NCI-H69 (cell line): Measurements from ENCODE around the gene BANF2.

ENCODE experiments used
- DNase-seq: peaks from one replicate; lab custom pipeline; 2025; lab: John Stamatoyannopoulos, UW

Gene BANF2

DNA sequence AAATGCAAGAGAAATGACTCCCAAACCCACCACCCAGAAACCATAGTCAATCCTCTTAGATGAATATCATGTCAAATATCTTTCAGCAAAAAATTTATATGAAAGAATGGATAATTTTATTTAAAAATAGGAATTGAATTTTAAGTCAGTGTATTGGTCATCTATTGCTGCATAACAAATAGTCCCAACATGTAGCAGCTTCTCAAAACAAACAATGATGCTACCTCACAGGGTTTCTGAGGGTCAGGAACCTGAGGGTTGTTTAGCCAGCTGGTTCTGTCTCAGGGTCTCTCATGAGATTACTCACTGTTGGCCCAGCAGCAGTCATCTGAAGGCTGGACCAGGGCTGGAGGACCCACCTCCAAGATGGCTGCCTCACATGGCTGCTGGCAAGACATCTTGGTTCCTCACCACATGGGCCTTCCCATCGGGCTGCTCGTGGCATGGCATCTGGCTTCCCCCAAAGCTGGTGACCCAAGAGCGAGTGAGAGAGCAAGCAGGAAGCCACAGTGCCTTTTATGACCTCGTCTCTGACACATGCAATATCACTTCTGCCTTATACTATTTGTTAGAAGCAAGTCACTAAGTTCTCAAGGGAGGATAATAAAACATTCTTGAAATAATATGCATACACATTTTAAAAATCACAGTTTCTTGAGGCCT, 36.3 kb downstream of the BANF2 start:
- DNase-seq, result no peak

DNA sequence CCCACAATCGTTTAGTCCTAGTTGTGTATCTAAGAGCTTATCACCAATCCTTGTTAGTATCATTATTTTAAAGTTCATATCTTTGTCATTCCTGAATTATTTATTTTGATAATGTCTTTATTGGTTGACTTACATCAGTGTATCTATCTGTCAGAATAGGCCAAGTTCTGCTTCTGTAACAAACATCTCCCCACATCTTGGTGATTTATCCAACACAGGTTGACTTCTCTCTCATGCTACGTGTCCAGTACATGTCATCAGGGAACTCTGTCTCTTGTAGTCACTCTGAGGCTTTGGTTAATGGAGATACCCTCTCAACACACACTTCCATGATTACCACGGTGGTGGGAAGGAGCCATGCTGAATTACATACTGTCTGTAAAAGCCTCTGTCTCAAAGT, 38.4 kb downstream of the BANF2 start:
- no peak for DNase-seq

GRCh38 chr20:17741220-17741619, 41.5 kb downstream of the BANF2 start:
- DNase-seq, result no peak

GRCh38 chr20:17742731-17743130, 43.0 kb downstream of the BANF2 start:
- no peak for DNase-seq

DNA sequence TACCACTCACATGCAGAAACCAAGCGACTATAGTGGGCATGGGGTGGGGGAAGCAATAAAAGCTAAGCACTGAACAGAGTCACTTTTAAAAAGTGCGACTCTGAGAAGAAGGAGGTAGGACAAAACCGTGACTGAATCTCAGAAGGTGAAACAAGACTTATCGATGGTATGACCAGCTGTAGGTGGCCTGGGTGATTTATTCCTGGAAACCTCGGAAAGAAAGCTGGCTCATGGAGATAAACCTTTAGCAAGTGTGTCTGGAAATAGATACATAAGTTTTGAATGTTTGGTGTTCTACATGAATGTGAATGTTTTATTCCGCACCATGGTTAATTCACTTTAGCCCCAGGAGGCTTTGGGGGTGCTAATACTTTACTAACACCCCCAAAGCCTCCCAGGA, 43.9 kb downstream of the BANF2 start:
- DNase-seq, result no peak

GRCh38 chr20:17747431-17747846, 47.7 kb downstream of the BANF2 start:
- DNase-seq, result no peak

DNA sequence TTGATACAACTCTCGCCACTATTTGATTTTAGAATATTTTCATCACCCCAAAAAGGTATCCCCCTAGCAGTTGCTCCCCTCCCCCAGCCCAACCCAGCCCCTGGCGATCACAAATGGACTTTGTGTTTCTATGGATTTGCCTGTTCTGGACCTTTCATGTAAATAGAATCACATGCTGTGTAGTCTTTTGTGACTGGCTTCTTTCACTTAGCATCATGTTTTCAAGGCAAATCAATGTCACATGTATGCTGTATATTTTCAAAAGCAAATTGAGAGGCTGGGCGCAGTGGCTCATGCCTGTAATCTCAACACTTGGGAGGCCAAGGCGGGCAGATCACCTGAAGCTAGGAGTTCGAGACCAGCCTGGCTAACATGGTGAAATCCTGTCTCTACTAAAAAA, 48.5 kb downstream of the BANF2 start:
- DNase-seq, result no peak

DNA sequence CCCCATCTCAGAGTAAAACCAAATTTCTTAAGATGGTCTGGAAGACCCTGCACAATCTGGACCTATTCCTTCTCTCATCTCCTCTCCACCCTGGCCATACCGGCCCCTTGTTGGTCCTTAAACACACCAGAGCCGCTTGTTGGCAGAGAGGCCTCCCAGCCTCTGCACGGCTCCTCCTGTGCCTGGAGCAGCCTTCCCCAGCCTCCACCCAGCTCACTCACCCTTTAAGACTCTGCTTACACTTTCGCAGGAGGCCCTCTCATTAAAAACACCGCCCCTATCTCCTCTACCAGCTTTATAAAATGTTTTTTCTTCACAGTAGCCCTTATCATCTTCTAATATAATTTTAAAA, 49.8 kb downstream of the BANF2 start:
- no peak for DNase-seq

- no peak for DNase-seq
Observed at GRCh38 chr20:17749978-17750721, 50.4 kb downstream of the BANF2 start.

- DNase-seq, result no peak
Observed at GRCh38 chr20:17750722-17751045, 50.9 kb downstream of the BANF2 start.

DNA sequence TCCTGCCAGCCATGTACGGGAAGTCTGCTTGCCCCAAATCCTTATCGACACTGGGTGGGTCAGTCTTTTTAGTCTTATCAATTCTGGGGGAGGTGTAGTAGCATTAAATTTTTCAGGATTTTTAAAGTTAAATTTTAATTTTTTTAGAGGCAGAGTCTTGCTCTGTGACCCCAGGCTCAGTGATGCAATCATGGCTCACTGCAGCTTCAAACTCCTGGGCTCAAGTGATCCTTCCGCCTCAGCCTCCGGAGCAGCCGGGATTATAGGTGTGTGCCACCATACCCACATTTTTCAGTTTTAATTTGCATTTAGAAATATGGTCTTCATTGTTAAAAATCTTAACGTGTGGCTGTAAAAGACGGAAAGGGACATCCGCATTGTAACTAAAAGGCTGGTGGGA, 51.9 kb downstream of the BANF2 start:
- DNase-seq, result no peak

GRCh38 chr20:17752459-17752858, 52.7 kb downstream of the BANF2 start:
- DNase-seq, result no peak

GRCh38 chr20:17753516-17753915, 53.8 kb downstream of the BANF2 start:
- DNase-seq, result no peak

- DNase-seq, result no peak
Observed at GRCh38 chr20:17756529-17756928, 56.8 kb downstream of the BANF2 start.

GRCh38 chr20:17757496-17757895, 57.7 kb downstream of the BANF2 start:
- DNase-seq, result no peak

DNA sequence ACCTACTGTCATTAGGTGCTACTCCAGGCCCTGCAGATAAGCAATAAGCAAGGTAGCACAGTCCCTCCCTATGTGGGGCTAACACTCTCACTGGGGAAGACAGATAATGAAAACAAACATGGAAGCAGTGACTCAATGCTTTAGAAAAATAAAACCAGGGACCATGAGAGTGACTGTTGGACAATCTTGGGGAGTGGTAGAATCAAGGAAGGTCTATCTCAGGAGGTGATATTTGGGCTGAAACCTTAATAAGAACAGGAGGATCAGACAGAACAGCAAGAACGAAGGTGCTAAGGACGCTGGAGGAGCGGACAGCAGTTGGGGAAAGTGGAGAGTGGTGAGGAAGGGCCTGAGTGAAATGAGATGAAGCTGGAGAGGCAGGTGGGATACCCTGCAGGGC, 58.2 kb downstream of the BANF2 start:
- no peak for DNase-seq

GRCh38 chr20:17758512-17758911, 58.7 kb downstream of the BANF2 start:
- DNase-seq, result no peak

DNA sequence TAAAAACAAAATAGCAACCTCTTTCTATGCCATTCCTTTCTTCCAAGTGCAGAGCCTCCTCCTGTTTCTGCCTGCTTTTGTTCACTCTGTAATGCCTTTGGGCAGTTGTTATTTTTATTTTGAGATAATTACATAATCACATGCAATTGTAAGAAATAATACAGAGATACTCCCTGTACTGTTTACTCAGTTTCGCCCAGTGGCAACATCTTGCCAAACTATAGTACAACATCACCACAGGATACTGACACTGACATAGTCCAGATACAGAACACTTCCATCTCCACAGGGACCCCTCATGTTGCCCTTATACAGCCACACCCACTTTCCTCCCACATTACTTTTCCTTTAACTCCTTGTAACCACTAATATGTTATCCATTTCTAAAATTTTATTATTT, 59.7 kb downstream of the BANF2 start:
- peak; percentile 93 for DNase-seq

DNA sequence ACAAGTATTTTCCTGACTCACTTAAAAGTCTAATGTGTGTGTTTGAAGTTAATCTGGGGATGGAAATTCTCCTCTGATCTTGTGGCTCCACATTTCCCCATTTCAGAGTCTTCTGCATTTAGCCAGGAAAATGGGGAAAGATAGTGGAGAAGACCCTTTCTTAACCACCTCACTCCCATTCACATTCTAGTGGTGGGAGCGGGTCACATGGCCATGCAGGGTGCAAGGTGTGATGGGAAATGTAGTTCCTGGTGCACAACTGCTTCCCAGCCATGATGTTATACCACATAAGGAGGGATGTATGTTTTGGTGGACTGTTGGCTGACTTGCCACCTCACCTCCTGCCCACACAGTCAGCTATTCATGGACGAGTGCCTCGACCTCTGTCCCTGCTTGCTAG, 61.8 kb downstream of the BANF2 start:
- no peak for DNase-seq

GRCh38 chr20:17762243-17762872, 62.6 kb downstream of the BANF2 start:
- DNase-seq, result peak; percentile 15

DNA sequence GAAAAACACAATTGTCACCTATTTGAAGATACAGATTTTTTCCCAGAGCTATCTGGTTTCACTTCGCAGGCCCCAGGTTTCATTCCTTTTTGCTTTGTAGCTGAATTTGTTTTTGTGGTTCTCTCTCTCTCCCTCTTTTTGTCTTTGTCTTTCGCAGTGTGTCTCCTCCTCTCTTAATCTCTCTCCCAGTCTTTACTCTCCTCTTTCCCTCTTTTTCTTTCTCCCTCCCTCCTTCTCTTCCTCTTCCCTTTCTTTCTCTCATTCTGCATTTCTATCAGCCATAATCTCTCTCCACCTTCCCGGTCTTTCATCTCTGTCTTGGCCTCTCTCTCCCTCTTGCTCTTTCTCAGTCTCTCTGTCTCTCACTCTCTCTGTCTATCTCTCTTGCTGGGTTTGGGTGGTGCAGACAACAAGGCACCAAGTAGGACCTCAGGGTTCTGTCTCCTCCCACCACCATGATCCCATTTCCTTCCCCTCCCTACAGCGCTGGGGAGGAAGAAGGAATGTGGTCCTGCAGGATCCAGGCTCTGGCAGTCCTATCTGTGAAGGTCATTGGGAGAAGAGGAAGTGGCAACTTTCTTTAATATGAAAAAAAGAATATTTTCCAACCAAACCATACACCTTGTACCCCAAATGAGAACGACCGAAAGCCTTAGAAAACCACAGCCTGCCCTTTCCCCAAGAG, 63.2 kb downstream of the BANF2 start:
- no peak for DNase-seq

DNA sequence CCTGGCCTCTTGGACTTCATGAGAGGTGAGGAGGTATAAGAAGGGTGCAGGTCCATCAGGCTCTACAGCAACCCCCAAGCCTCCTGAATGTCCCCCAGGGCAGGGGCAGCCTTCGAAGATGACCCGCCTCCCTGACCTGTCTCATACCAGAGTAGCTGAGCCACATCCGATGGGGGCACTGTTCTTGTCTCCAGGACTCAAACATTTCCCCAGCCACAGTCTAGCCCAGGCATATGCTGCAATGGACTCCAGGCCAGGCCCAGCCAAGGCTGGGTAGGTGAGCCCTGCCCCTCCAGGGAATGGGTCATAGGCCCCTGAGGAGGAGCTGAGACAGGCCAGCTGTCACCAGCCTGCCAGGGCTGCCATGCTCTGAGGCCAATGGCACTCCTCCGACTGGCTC, 65.3 kb downstream of the BANF2 start:
- no peak for DNase-seq

DNA sequence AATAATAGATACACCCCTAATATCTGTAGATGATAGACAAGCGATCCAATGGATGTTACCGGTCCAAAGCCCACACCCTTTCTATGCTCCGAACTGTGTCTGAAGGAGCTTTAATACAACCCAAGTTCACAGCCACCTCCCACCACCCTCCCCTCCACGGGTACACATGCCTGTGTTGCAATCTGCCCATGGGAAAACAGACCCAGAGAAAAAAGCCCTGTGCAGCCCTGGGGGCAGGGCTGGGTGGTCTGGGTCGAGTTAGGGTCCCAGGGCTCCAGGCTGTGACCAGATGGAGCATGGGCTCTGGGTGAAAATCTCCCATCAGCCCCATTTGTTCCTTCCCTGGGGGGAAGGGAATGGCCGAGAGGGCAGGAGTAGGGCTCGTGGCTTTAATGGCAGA, 65.8 kb downstream of the BANF2 start:
- DNase-seq, result no peak
